ENCODE measurements around the gene SHROOM2.
"Not testable (repeated sequence)": the region's sequence is repeated elsewhere in the genome, so short reads cannot be mapped to it uniquely, and the experiment has no call there.

The SHROOM2 gene

DNA sequence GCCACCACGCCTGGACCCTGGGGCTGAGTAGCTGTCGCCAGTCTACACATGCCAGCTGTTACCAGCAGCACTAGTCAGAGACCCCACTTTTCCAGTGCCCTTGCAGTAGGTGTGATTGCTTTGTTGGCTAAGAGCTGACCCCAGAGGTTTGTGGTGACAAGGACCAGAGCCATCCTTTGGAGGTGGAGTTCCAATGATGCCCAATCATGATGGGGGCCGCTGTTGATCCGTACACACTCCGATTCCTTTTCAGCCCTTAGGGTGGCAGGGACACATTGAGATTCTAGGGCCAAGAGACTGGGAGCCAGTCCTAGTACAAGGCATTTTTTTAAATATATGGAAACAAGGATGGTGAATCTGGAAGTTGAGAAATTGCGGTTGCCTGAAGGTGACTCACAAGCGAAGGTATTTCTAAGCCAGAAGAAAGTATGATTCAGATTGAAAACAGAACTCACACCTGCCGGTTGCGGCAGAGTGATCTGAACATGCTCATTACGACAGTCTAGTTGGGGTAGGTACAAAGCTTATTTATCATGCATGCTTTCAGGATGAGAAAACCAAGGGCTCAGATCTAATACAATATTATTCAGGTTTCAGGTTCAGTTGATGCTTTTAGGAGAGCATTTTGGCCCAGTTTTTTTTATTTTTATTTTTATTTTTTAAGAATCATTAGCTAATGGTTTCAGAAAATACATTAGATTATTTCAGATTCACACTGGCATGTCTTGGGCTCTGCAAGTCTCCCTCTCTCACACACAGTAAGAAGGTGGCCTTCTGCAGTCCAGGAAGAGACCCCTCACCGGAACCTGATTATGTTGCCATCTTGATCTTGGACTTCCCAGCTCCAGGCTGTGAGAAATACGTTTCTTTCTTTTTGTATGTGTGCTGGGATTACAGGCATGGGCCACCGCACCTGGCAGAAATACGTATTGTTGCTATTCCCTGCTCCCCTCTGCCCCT lies 43.4 kb downstream of the SHROOM2 start:
- no peak for DNase-seq (ENCODE audit: low read depth in 2 of 2)

DNA sequence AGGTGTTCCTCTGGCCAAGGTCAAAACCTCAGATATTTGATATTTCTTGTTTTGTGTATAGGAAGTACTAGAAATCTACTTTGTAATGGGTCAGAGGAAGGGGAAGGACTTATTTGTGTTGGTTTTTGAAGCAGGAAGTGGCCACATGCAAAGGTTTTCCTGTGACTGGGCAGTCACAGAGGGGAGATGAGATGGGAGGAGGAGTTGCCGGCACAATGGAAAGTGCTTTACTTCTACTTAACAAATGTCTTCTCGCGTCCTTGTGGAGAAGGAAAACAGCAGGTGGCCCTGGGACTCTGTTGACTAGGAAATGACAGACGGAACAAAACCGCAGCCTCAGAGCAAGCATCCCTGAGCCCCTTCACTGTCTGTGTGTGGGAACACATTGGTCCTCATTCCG lies 46.6 kb downstream of the SHROOM2 start:
- no peak for DNase-seq (ENCODE audit: low read depth in 2 of 2)

DNA sequence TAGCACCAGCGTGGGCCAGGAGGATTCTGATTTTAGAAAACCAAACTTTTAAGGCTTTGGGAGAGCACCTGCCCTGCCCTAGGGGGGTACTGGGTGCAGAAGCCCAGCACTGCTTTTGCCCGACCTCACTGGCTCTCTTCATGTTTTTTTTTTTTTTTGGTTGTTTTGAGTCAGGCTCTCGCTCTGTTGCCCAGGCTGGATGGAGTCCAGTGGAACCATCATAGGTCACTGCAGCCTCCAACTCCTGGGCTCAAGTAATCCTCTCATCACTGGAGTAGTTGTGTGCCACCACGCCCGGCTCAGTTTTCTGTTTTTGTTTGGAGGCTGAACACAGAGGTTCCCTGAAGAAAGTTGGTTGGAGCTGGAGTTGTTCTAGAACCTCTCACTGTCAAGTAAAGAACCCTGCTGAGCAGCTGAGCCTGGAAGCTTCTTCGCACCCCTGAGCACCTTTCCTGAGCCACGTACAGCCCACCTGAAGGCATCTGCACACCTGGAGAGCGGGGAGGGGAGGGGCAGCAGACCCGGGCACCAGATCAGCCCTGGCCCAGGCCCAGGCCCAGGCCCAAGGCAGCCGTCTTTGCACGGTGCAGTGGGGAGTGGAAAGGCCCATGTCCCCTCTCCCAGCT lies 49.5 kb downstream of the SHROOM2 start:
- DNase-seq (ENCODE audit: low read depth in 2 of 2) = no peak

DNA sequence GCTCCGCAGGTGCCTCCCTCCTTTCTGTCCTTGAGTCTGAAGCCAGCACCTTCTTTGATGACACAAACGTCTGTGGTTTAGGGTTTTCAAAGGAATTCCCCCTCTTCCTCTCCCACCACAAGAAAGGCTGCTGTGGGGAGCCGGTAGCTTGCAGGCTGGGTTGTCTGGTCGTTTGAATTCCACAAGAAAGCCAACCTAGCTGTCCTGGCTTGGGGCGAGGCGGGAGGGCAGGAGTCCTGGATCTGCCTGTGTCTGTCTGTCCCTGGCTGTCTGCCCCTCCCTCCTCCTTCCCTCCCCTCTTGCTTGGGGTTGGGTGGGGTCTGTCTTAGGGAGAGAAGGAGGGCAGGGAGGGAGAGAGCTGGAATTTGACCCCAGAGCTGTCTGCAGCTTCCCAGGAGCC lies 56.3 kb downstream of the SHROOM2 start:
- DNase-seq (ENCODE audit: low read depth in 2 of 2) = no peak

DNA sequence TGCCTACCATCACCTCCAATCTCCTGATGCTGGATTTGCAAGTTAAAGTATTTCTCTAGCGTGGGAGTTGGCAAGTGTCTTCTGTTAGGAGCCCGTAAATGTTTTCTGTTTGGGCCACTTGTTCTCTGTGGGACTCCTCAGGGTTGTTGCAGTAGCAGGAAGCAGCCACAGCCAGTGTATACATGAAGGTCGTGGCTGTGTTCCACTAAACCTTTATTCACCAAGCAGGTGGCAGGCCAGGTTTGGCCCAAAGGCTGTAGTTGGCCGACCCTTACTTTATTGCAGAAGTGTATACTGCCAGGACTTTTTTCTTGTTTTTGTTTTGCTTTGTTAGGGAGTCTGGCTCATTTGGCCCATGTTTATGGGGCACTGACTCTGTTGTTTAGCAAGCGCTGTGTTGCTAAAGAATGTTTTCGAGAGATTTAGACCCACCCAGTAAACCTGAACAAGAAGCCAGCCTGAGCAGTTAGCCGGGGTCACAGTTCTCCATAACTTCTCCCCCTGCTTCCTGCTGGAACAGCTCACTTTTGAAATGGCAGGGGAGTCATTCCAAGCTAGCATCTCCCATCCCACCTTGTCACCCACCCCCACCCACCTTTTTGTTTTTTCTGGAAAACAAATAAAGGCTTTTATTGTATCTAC lies 58.8 kb downstream of the SHROOM2 start:
- no peak for DNase-seq (ENCODE audit: low read depth in 2 of 2)

DNA sequence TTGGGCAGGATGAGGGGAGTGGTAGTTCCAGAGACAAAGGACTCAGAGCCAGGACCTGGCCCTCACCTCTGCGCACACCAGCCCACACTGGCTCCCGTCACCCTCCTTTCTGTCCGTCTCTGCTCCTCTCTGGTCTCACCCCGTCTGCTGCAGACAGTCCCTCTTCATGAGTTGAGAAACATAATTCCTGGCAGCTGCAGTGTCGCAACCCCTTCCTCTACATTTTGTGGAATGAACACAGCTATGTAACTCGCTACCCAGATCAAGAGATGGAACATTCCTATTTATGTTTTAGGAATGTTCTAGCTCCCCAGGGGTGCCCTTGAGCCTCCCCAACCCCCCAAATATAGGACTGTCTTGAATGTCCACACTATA lies 59.3 kb downstream of the SHROOM2 start:
- DNase-seq (ENCODE audit: low read depth in 2 of 2) = no peak

DNA sequence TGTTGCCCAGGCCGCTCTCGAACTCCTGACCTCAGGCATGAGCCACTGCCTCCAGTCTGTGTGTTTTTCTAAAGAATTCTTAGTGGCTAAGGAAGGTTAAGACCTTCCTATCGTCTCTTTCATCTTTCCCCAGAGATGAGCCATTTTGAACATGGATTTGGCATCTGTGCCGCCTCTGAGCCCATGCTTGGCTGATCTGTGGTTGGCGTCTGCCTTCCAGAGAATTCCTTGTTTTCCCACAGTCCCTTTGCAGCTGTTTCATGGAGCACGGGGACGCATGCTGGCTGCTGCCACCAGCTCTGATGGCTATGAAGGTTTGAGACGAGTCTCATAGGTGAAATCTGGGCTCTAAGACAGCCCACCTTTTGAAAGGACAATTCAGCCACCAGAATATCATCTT lies 60.4 kb downstream of the SHROOM2 start:
- DNase-seq (ENCODE audit: low read depth in 2 of 2) = no peak

DNA sequence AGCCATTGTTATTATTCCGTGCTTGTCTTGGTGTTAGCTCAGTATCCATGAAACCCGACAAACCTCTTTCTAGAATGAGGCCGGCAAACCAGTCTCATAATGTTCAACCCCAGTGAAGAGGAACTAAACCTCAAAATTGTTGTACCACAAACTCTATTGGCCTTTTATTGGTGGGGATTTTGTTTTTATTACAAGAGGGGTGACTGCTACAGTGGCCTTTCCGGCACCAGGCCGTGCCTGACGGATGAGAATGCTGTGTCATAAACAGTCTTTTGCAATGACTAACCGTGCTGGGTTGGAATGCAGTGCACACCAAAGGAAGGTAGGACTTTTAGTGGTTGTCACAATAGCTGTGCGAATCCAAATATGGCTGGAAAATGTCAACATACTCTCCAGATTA lies 60.8 kb downstream of the SHROOM2 start:
- DNase-seq (ENCODE audit: low read depth in 2 of 2) = no peak

DNA sequence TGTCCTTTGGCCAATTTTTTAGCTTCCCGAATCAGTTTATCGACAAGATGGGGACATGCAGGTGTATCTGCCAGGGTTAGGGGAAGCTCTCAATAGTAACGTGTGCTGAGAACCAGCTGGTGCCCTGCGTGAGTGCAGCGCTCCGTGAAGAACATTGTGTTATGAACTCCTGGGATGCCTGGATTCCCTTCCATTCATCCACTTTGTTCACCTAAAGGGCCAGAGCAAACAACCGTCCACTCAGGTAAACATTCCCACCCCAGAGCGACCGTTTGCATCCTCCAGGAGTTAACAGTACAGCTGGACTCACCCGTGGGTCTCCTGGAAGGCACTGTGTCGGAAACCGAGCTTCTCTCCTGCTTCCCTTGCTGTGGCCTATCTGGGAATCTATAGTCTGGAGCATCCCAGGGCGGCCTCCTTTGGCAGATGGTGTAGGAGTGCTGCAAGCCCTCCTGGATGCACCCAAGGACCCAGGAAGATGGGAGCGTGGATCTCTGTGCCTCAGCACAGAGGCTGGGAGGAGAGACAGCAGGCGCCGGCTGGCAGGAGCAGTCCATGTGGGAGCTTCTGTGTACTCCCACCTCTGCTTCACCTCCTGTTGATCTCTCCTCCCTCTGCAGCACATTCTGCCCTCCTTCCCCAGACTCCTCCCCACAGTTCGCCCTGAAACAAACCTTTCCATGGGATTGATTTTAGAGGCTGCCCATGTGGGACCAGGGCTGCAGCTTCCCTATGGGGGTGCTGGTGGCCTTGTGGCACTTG lies 62.7 kb downstream of the SHROOM2 start:
- no peak for DNase-seq (ENCODE audit: low read depth in 2 of 2)

DNA sequence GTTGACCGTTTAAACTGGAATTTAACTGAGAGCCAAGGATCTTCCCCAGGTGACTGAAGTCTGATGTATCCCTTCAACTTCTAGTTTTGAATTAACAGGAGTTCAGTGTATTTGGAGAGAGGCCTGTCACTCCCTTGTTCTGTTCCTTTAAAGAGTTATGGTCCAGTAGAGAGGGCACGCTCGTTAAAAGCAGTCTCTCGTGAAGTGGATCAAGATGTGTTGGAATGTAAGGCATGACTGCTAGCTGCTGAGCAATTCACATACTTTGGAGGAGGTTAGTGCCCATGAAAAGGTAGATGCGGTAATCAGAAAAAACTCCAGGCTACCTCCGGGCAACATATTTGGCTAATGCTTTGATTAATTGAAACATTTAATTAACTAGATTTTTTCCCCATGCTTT lies 65.7 kb downstream of the SHROOM2 start:
- DNase-seq (ENCODE audit: low read depth in 2 of 2) = no peak

DNA sequence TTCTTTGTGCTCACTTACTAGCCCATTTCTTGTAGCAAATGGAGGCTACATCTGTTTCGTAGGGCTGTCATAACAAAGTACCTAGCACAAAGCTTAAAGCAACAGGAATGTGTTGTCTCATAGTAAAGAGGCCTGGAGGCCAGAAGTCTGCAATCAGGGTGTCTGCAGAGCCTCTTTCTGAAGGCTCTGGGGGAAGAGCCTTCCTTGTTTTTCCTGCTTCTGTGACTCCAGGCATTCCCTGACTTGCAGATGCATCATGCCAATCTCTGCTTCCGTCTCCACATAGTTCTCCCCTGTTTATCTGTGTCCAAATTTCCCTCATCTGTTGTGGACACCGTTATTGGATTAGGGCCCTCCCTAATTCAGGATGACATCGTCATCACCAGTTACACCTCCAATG lies 67.1 kb downstream of the SHROOM2 start:
- no peak for DNase-seq (ENCODE audit: low read depth in 2 of 2)

DNA sequence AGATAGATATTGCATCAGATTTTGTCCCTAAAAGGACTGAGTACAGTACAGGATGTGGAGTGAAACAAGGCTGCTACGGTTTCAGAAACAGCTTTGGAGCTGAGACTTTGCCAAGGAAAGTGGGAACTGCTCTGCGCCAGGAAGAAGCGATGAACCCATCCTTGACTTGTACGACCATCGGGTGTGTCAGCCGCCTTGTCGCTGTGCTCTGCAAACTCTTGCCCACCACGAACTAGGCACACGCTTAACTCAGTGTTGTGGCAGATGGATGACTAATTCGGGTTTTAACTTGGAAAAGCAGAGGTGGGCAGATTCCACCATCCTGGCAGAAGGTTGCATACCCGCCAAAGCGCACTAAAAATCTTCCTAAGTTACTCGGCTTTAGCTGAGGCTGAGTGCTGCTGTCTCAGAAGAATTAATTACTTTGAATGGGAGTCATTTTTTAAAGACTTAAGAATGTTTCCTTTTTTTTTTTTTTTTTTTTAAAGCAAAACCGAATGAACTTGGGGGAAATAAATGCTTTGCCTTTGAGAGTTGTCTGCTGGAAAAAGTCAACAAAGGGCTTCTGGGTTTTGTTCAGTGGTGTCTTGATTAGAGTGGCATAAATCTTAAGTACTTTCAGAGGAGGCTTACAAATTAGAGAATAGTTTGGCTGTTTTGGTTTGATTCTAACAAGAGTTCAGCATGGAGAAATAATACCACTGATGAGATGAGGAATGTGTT lies 69.5 kb downstream of the SHROOM2 start:
- DNase-seq (ENCODE audit: low read depth in 2 of 2) = no peak

DNA sequence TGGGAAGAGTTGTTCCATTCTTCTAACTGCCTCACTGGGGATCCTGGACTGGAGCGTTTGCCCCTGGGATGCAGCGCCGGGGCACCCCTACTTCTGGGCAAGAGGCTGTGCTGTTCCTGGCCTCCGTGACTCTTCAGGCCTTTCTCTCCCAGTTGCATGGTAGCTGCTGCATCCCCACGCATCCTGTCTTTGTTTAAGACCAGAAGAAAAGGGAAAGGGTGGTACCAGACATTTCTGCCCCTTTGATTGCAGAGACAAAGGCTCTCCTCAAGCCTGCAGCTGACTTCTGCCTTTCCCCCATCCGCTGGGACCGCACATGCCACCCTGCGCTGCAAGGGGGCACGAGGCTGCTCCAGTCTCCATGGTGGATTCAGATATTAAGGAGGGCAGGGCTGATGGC lies 70.4 kb downstream of the SHROOM2 start:
- no peak for DNase-seq (ENCODE audit: low read depth in 2 of 2)

DNA sequence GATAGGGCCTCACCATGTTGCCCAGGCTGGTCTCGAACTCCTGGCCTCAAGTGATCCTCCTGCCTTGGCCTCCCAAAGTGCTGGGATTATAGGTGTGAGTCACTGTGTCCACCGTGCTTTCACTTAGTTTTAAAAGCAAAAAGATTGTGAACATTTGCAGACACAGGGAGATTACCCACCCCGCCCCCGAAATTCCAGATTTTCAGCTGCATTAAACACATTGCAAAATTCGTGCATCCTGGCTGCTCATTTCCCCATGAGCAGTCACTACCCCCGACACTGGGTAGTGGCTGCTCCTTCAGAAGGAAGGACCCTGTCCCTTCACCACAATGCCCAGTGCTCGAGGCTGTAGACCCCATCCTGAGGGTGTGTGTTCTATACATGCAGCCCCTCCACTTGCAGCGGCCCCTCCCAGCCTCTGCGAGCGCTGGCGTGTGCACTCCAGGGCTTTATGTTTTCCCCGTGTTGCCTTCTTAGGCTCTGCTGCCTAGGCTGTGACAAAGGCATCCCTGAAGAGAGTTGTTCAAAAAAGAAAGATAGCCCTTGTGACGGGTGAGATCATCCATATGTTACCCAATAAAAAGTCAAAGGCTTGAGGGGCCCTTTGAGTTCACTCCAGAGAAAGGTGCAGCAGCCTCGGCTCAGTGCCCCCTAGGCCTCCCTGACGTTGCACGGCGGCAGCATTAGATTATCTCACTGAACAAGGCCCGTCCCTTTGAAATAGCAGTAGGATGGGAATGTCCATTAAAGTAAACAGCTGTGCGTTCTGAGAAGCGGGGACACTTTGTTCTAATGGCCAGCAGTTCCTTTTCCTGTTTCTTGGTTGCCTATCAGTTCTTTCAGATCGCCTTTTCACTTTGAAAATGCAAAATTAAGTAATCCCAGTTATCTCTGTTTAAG lies 71.6 kb downstream of the SHROOM2 start:
- DNase-seq (ENCODE audit: low read depth in 2 of 2) = no peak

DNA sequence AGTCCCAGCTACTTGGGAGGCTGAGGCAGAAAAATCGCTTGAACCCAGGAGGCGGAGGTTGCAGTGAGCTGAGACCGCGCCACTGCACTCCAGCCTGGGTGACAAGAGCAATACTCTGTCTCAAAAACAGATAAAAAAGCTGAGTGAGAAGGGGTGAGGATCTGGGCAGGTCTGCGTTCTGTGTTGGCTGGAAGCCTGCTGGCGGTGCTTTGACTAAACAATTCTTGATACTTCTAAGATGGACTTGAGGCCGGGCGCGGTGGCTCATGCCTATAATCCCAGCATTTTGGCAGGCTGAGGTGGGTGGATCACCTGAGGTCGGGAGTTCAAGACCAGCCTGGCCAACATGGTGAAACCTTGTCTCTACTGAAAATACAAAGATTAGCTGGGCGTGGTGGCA lies 72.5 kb downstream of the SHROOM2 start:
- DNase-seq (ENCODE audit: low read depth in 2 of 2) = not testable (repeated sequence)

DNA sequence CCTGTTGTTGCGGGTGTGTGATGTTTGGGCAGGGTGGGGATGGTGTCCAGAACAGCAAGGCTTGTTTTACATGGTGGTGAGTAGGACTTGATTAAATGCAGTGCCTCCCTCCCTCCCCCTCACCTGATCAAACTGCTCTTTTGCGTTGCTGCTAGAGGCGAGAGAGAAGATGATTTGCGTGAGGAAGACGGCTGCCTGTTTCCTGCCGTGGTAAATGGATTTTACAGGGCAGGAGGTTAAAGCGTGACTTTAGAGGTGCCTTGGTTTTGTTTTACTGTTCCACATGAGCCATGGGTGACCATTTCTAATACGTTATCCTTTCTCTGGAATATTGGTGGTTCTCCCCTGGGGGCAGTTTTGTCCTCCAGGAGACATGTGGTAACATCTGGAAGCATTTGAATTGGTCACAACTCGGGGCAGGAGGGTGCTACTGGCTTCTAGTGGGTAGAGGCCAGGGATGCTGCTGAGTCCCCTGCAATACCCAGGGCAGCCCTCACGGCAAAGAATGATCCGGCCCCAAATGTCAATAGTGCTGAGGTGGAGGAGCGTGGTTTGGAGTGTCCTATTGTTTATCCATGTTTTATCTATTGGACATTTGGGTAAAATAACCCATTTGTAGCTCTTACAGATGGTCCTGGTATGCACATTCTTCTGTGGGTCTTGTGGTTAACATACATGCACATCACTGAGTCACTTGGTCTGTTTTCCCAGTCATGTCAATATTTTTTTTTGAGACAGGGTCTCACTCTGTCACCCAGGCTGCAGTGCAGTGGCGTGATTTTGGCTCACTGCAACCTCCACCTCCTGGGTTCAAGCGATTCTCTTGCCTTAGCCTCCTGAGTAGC lies 73.7 kb downstream of the SHROOM2 start:
- no peak for DNase-seq (ENCODE audit: low read depth in 2 of 2)

DNA sequence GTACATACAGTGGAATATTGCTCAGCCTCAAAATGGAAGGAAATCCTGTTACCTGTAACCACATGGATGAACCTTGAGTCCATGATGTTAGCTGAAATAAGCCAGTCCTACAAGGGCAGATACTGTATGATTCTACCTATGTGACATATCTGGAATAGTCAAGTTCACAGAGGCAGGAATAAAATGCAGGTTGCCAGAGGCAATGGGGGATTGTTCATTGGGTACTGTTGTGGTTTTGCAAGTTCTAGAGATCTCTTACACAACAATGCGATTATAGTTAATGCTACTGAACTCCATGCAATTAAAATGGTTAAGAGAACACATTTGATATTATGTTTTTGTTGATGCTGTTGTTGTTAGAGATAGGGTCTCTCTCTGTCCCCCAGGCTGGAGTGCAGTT lies 74.6 kb downstream of the SHROOM2 start:
- DNase-seq (ENCODE audit: low read depth in 2 of 2) = no peak

DNA sequence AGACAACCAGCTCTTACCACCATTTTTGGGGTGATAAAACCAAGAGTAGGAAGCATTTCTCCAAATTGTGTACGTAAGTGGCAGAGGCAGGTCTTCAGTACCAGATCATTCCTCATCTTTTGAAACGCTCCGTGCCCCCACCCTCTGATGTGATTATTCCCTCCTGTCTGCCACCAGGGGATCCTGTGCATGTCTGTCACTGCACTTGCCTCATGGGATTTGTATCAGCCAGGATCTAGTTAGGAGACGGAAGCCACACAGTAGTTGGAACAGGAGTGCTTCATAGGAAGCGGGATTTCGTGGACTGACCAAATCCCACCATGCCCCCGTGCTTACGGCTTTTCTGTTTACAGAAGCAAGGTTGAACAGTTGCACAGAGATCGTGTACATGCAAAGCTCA lies 75.5 kb downstream of the SHROOM2 start:
- DNase-seq (ENCODE audit: low read depth in 2 of 2) = no peak

DNA sequence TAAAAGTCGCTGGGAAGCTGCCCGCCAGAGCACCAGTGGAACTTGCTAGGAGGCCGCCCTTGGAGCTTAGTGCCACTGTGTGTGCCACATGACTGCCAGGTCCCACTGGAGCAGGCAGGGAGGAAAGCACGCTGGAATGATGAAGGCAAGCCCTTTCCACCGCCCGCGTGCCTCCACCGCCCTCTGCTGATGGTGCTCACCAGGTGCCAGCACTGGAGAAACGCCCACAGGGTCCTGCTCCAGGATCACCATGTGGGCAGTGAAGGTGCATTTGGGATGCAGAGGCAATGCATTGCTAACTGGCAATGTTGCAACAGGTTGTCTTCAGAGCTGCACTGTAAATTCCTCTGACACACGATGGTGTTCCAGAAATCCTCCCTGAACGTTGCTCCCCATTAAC lies 76.3 kb downstream of the SHROOM2 start:
- no peak for DNase-seq (ENCODE audit: low read depth in 2 of 2)

DNA sequence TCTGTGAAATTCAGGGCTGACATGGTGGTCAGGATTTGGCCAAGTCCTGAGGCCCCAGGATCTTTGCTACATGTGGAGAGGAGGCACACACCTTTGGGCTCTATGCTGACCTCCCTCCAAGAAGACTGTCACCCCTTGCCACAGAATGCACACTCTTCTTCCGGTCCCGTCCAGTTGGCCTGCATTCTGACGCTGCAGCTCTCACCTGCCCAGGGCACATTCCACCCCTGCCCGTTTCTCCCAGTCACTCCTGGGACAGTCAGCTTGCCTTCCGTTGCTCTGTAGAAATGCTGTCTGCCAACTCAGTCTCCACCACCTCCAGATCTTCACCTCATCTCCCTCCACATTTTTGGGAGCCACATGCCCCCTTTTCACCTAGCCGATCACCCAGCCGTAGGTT lies 76.7 kb downstream of the SHROOM2 start:
- DNase-seq (ENCODE audit: low read depth in 2 of 2) = no peak
